Anterior cingulate cortex (tissue), 58 donors: ENCODE data around the gene RIPOR1.
A peak's percentile ranks its signal among the peaks of the same experiment; 100 is the strongest.

Experiments used
- DNase-seq, 58 donors: peaks; one replicate each; lab custom pipeline; 2025; lab: John Stamatoyannopoulos, UW

Gene RIPOR1

GRCh38 chr16:67537270-67537635 lies 8.6 kb downstream of the RIPOR1 start:
- DNase-seq: peak in 14 of 58 donors; percentile 10 to 48 (median 37)

- peak in 11 of 58 donors; percentile 9 to 53 (median 30) for DNase-seq
These were observed 9.3 kb downstream of the RIPOR1 start for GRCh38 chr16:67537636-67538591.

- no peak for DNase-seq
These were observed 10.1 kb downstream of the RIPOR1 start for GRCh38 chr16:67538666-67539101.

GRCh38 chr16:67539271-67539670 lies 10.6 kb downstream of the RIPOR1 start:
- DNase-seq: no peak

- no peak for DNase-seq
These were observed 11.3 kb downstream of the RIPOR1 start for GRCh38 chr16:67539691-67540635.

- DNase-seq: no peak
These were observed 12.1 kb downstream of the RIPOR1 start for GRCh38 chr16:67540756-67541155.

GRCh38 chr16:67541391-67542263 lies 13.0 kb downstream of the RIPOR1 start:
- DNase-seq: no peak

GRCh38 chr16:67542464-67542863 lies 13.8 kb downstream of the RIPOR1 start:
- peak in 1 of 58 donors; percentile 26 for DNase-seq

GRCh38 chr16:67543036-67543435 lies 14.4 kb downstream of the RIPOR1 start:
- DNase-seq: no peak

GRCh38 chr16:67543582-67543981 lies 15.0 kb downstream of the RIPOR1 start:
- DNase-seq: no peak

GRCh38 chr16:67544329-67544841 lies 15.8 kb downstream of the RIPOR1 start:
- no peak for DNase-seq

- DNase-seq: peak in 1 of 58 donors; percentile 34
These were observed 16.4 kb downstream of the RIPOR1 start for GRCh38 chr16:67544844-67545664.

- no peak for DNase-seq
These were observed 17.0 kb downstream of the RIPOR1 start for GRCh38 chr16:67545665-67546024.

GRCh38 chr16:67546091-67546501 lies 17.5 kb downstream of the RIPOR1 start:
- DNase-seq: no peak

- peak in 41 of 58 donors; percentile 5 to 76 (median 40) for DNase-seq
These were observed 18.3 kb downstream of the RIPOR1 start for GRCh38 chr16:67546761-67547422.

- DNase-seq: no peak
These were observed 19.0 kb downstream of the RIPOR1 start for GRCh38 chr16:67547423-67548264.
